ENCODE measurements around the gene CTCF. TPM values are rescaled to one million over a fixed set of nuclear protein-coding genes. Genes with fewer than 3 reads are reported as not detected.

Gene CTCF
- total and polyA plus RNA-seq, 12 donors = 11.9 to 31.0 (median 23.8) TPM

DNA sequence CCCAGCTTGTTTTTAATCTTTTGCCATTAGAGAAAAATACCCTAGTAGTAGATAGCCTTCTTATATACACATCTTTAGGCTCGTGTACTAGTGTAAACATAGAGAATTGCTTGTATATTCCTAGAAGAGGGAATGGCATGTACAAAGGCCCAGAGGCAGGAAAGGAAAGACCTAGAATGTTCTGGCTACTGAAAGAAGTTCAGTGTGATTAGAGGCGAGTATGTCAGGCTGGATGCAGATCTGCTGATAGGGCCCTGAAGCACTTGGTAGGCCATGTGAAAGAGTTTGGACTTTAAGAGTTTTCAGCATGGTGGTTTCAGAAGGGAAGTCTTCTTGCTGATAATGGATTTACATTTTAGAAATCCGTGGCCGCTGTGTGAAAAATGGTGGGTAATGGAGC lies 17.4 kb downstream of the CTCF start:
- H3K4me1 ChIP-seq = peaks cover 0 to 4% (median 0%) of the 10 kb centered on the region in 9 donors
- no peaks in the 10 kb centered on the region for H3K9me3 ChIP-seq
- DNase-seq = no peak
- TF ChIP-seq, protein P1, sequence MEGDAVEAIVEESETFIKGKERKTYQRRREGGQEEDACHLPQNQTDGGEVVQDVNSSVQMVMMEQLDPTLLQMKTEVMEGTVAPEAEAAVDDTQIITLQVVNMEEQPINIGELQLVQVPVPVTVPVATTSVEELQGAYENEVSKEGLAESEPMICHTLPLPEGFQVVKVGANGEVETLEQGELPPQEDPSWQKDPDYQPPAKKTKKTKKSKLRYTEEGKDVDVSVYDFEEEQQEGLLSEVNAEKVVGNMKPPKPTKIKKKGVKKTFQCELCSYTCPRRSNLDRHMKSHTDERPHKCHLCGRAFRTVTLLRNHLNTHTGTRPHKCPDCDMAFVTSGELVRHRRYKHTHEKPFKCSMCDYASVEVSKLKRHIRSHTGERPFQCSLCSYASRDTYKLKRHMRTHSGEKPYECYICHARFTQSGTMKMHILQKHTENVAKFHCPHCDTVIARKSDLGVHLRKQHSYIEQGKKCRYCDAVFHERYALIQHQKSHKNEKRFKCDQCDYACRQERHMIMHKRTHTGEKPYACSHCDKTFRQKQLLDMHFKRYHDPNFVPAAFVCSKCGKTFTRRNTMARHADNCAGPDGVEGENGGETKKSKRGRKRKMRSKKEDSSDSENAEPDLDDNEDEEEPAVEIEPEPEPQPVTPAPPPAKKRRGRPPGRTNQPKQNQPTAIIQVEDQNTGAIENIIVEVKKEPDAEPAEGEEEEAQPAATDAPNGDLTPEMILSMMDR (IDR thresholded peaks at IDR 0.05) = no peak
- H3K4me3 ChIP-seq = no peak overlapping the region
- no peak for ATAC-seq
- intact Hi-C loops (cut with DNase I) = loop anchor here in 1 of 10 donors (5.0 kb wide), 1 partner anchor 58 kb away; no protein-coding TSS in a partner anchor
- H3K27me3 ChIP-seq = no peaks in the 10 kb centered on the region
- H3K36me3 ChIP-seq = peaks cover 0 to 63% (median 0%) of the 10 kb centered on the region in 9 donors
- 68 to 93% methylated on average over 4 of the region's 4 CpGs for WGBS, 2 donors
- no peak overlapping the region for H3K27ac ChIP-seq

DNA sequence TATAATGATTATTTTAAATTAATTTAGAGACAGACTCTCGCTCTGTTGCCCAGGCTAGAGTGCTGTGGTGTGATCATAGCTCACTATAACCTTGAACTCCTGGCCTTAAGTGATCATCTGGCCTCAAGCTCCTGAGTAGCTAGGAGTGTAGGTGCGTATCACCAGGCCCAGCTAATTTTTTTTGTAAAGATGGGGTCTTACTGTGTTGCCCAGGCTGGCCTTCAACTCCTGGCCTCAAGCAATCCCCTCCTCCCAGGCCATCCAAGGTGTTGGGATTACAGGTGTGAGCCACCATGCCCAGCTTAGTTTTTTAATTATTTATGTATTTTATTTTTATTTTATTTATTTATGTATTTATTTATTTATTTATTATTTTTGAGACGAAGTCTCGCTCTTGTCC lies 17.9 kb downstream of the CTCF start:
- DNase-seq = no peak
- TF ChIP-seq, protein P1 (IDR thresholded peaks at IDR 0.05) = no peak
- H3K27me3 ChIP-seq = no peaks in the 10 kb centered on the region
- H3K4me3 ChIP-seq = no peak overlapping the region
- no peaks in the 10 kb centered on the region for H3K9me3 ChIP-seq
- H3K27ac ChIP-seq = no peak overlapping the region
- intact Hi-C loops (cut with DNase I) = loop anchor here in 1 of 10 donors (5.0 kb wide), 1 partner anchor 57 kb away; no protein-coding TSS in a partner anchor
- peaks cover 0 to 7% (median 0%) of the 10 kb centered on the region in 9 donors for H3K4me1 ChIP-seq
- 96 to 97% methylated on average over 4 of the region's 4 CpGs for WGBS, 2 donors
- no peak for ATAC-seq
- H3K36me3 ChIP-seq = peaks cover 0 to 58% (median 0%) of the 10 kb centered on the region in 9 donors

DNA sequence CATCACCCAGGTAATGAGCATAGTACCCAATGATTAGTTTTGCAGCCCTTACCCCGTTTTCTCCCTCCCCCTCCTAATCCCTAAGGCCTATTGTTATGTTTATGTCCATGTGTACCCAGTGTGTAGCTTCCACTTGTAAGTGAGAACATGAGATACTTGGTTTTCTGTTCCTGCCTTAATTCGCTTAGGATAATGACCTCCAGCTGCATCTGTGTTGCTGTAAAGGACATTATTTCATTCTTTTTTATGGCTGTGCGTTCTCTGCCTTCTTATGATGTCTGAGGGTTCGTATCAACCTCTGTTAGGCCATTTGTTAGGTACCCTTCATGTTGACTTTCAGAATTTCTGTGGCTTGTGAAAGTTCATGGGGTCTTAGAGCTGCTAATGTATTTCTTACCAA lies 31.0 kb downstream of the CTCF start:
- DNase-seq (no peak), ATAC-seq (no peak)
- Histone ChIP-seq H3K27me3 (no peaks in the 10 kb centered on the region), H3K4me3 (no peak overlapping the region), H3K4me1 (peaks cover 0 to 24% (median 8%) of the 10 kb centered on the region in 9 donors), H3K27ac (no peak overlapping the region), H3K36me3 (peaks cover 0 to 21% (median 0%) of the 10 kb centered on the region in 9 donors), H3K9me3 (no peaks in the 10 kb centered on the region)
- 88% methylated on average over 4 of the region's 4 CpGs for WGBS, 2 donors
- TF ChIP-seq, protein P1 (IDR thresholded peaks at IDR 0.05) = no peak
- intact Hi-C loops (cut with DNase I) = no loop called here

DNA sequence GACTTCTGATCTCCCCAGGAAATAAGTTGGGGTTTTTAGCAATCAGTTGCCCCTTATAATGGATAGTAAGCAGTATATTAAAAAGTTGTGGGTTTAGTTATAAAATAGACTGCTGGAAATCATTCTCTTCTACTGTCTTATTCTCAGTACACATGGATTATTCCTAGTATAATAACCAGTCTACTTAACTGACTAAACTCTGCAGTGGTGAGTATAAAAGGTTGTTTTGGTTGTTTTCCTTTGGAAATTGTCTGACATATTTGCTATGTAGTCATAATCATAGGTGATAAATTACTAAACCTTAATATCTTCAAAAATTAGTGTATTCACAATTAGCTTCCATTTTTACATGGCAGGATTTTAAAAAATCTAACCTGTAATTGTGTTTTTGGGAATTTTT lies 31.4 kb downstream of the CTCF start:
- Histone ChIP-seq H3K27me3 (no peaks in the 10 kb centered on the region), H3K9me3 (no peaks in the 10 kb centered on the region), H3K36me3 (peaks cover 0 to 21% (median 0%) of the 10 kb centered on the region in 9 donors), H3K27ac (no peak overlapping the region), H3K4me3 (no peak overlapping the region), H3K4me1 (peaks cover 0 to 24% (median 10%) of the 10 kb centered on the region in 9 donors)
- DNase-seq (no peak), ATAC-seq (no peak)
- TF ChIP-seq, protein P1 (IDR thresholded peaks at IDR 0.05) = no peak
- intact Hi-C loops (cut with DNase I) = no loop called here
